Choroid plexus epithelial cell (primary cell): ENCODE measurements around the gene TTLL5.
A peak's percentile ranks its signal among the peaks of the same experiment; 100 is the strongest.

Experiments used
- DNase-seq: peaks from one replicate; pipeline ENCODE4 v3.0.0-alpha.2; 2010; ENCODE audit warnings: low read depth
- H3K4me3 ChIP-seq: 2 replicates; pipeline ENCODE4 v1.5.1; 2011; ENCODE audit warnings: low read depth, mild to moderate bottlenecking, control low read depth, low read length, moderate library complexity
- CTCF ChIP-seq: conservative IDR thresholded peaks from 2 replicates; pipeline ENCODE4 v1.5.1; 2011; ENCODE audit warnings: low read depth, mild to moderate bottlenecking, control low read depth, inconsistent platforms, low read length, moderate library complexity

TTLL5 gene

GRCh38 chr14:75904311-75904710, 243.3 kb downstream of the TTLL5 start:
- no peak for DNase-seq
- H3K4me3 ChIP-seq = no peak overlapping the region
- TF ChIP-seq CTCF = no peak

GRCh38 chr14:75905147-75905904, 244.3 kb downstream of the TTLL5 start:
- TF ChIP-seq CTCF = no peak
- peak; percentile 85 for DNase-seq
- no peak overlapping the region for H3K4me3 ChIP-seq

GRCh38 chr14:75906228-75906627, 245.2 kb downstream of the TTLL5 start:
- TF ChIP-seq CTCF = no peak
- DNase-seq = no peak
- H3K4me3 ChIP-seq = no peak overlapping the region

- peak; percentile 78 for TF ChIP-seq CTCF
Measured at GRCh38 chr14:75906680-75907280, 245.7 kb downstream of the TTLL5 start.

GRCh38 chr14:75907756-75908359, 246.8 kb downstream of the TTLL5 start:
- no peak overlapping the region for H3K4me3 ChIP-seq
- no peak for TF ChIP-seq CTCF
- DNase-seq = no peak

More at GRCh38 chr14:75906680-75907280, 245.7 kb downstream of the TTLL5 start:
- H3K4me3 ChIP-seq = no peak overlapping the region
- peak; percentile 84 for DNase-seq

- TF ChIP-seq CTCF = no peak
- no peak for DNase-seq
- no peak overlapping the region for H3K4me3 ChIP-seq
Measured at GRCh38 chr14:75909630-75910029, 248.6 kb downstream of the TTLL5 start.
